Lung (tissue), 12 donors: ENCODE measurements around the gene MUSK. TPM values are rescaled to one million over a fixed set of nuclear protein-coding genes. Genes with fewer than 3 reads are reported as not detected.
A peak's percentile ranks its signal among the peaks of the same experiment; 100 is the strongest.

Source experiments
- ATAC-seq: fragments of 200-7000 bp; cut with Tn5 transposase; one replicate; pipeline ENCODE4 v1.9.1; 2020; ENCODE audit warnings: moderate number of reproducible peaks; ENCODE audit not compliant: insufficient read depth, low FRiP score
- DNase-seq, 3 donors: peaks; one replicate each; pipeline ENCODE4 v3.0.0-alpha.2; 2013 to 2017
- H3K27ac ChIP-seq, 2 donors: one replicate each; pipeline ENCODE4 v1.5.1; 2013; ENCODE audit warnings: mild to moderate bottlenecking in 2 of 2, moderate library complexity in 2 of 2, control low read depth in 1 of 2, inconsistent platforms in 1 of 2, low read depth in 1 of 2, low read length in 1 of 2
- H3K27me3 ChIP-seq, 3 donors: one replicate each; pipeline ENCODE4 v1.5.1; 2013; ENCODE audit warnings: low read length in 2 of 3; ENCODE audit not compliant: control insufficient read depth in 3 of 3, insufficient read depth in 3 of 3
- H3K36me3 ChIP-seq, 4 donors: one replicate each; pipeline ENCODE4 v1.5.1; 2013; ENCODE audit warnings: low read length in 4 of 4, mild to moderate bottlenecking in 1 of 4, moderate library complexity in 1 of 4; ENCODE audit not compliant: control insufficient read depth in 4 of 4, insufficient read depth in 4 of 4
- H3K4me1 ChIP-seq, 5 donors: one replicate each; pipeline ENCODE4 v1.5.1; 2013; ENCODE audit warnings: low read length in 5 of 5, mild to moderate bottlenecking in 2 of 5, moderate library complexity in 1 of 5; ENCODE audit not compliant: control insufficient read depth in 5 of 5, insufficient read depth in 5 of 5
- H3K4me3 ChIP-seq: one replicate; pipeline ENCODE4 v1.5.1; 2013; ENCODE audit warnings: mild to moderate bottlenecking, control low read depth, moderate library complexity
- H3K9ac ChIP-seq, 2 donors: one replicate each; pipeline ENCODE4 v1.5.1; 2013; ENCODE audit warnings: low read length in 2 of 2, control low read depth in 1 of 2; ENCODE audit not compliant: insufficient read depth in 1 of 2
- H3K9me3 ChIP-seq, 4 donors: one replicate each; pipeline ENCODE4 v1.5.1; 2013; ENCODE audit warnings: low read length in 3 of 4, mild to moderate bottlenecking in 1 of 4, moderate library complexity in 1 of 4; ENCODE audit not compliant: control insufficient read depth in 4 of 4, insufficient read depth in 3 of 4
- CTCF ChIP-seq: IDR thresholded peaks from 2 replicates; pipeline ENCODE4 v1.5.1; 2012; ENCODE audit warnings: mild to moderate bottlenecking; ENCODE audit errors: control extremely low read depth, extremely low read depth
- WGBS, 2 donors: extraction: QIAGEN DNeasy Blood & Tissue Kit; methylation state at CpG; one replicate each; pipeline ENCODE4 v1.1.7; 2013; 5-methylcytosine and 5-hydroxymethylcytosine counted together
- polyA plus RNA-seq, 2 donors: library from polyadenylated mRNA; stranded (reverse); fragments of 200-250 nt; gene quantifications; one replicate each; pipeline ENCODE4 v1.2.1, GENCODE V29; 2013
- total RNA-seq, 2 donors: library from RNA; depleted of rRNA in 1 of 2; stranded (reverse); fragments of >200 nt in 1 of 2; gene quantifications; one replicate each; pipeline ENCODE4 v1.2.1, GENCODE V29; 2014 to 2021
- donor health status: control.
- donor health status: control.
- donor health status: Bipolar disorder and iron deficiency.
- donor health status: healthy.
- donor health status: DM: yes; HTN: yes; CAD: no.

The MUSK gene
- total and polyA plus RNA-seq, 4 donors = 0.14 to 2.8 (median 0.43) TPM

DNA sequence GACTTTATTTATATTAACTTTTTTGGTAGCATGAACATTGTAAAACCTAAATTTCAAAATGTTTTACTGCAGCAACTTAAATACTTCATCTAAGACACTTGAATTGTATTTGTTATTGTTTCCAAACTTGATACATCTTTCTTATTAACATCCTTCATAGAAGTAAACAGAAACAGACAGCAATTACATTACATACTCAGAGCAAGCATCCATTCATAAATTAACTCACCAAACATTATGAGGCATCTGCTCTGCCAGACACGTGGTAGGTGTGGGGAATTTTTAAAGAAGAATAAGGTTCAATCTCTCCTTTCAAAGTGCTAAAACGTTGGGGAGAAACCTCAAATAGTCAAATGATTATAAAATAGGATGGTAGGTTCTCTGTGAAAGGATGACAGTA lies 130.8 kb downstream of the MUSK start:
- peaks cover 0 to 4% (median 0%) of the 10 kb centered on the region in 5 donors for H3K4me1 ChIP-seq
- peaks cover 0 to 2% (median 0%) of the 10 kb centered on the region in 4 donors for H3K9me3 ChIP-seq
- no peaks in the 10 kb centered on the region for H3K36me3 ChIP-seq
- no peak for DNase-seq
- ATAC-seq = no peak
- no peak overlapping the region for H3K9ac ChIP-seq
- no peak overlapping the region for H3K4me3 ChIP-seq
- WGBS, 2 donors = 46 to 60% methylated on average over 2 of the region's 2 CpGs
- H3K27me3 ChIP-seq = no peaks in the 10 kb centered on the region
- no peak overlapping the region for H3K27ac ChIP-seq
- no peak for TF ChIP-seq CTCF

DNA sequence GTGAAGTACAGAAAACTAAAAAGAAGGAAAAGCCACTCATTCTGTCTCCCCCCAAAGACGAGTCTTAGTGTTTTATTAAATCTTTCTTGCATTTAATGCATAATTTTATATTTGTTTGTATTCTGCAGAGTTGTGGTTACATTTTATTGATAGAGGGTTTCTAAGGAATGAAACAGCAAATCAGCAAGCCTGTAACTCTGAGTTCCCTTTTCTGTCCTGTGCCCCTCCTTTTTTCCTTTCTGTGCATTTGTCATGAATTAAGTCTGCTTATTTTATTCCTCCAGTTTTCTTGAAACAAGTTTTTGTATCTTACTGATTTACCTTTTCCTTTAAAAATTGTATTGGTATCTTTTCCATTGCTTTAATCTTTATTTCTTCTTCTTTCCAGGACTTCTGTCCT lies 132.8 kb downstream of the MUSK start:
- no peaks in the 10 kb centered on the region for H3K36me3 ChIP-seq
- no peaks in the 10 kb centered on the region for H3K27me3 ChIP-seq
- no peak for ATAC-seq
- H3K9me3 ChIP-seq = peaks cover 0 to 2% (median 0%) of the 10 kb centered on the region in 4 donors
- H3K27ac ChIP-seq = no peak overlapping the region
- DNase-seq = no peak
- TF ChIP-seq CTCF = no peak
- H3K4me1 ChIP-seq = peaks cover 0 to 4% (median 0%) of the 10 kb centered on the region in 5 donors
- H3K9ac ChIP-seq = no peak overlapping the region
- 42 to 48% methylated on average over 1 of the region's 1 CpG for WGBS, 2 donors
- no peak overlapping the region for H3K4me3 ChIP-seq

DNA sequence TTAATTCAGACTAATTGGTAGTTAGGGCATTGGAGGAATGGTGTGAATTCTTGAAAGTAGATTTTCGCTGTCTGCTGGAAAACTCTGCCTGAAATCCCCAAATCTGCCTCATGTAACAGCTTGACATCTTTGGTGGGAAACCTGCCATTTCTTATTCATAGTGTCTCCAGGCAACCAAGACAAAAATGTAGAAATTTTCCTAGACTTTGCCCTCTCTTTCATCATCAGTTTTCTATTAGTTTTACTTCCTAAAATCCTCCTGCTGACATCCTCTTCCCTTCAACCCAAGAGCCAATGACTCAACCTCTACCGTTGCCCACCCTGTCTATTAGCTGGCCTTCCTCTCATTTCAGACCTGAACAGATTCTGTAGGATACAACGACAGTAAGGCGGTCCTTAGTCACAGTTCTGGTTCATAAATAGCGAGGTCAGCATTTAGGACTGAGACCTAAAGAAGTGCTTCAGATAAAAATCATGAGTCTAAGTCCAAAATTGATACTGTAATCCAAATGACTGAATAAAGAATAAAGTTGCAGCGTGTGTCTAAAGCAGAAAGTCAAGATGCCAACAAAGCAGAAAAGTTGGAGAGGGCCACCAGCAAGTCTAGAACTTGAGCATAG lies 133.9 kb downstream of the MUSK start:
- TF ChIP-seq CTCF = no peak
- no peak overlapping the region for H3K4me3 ChIP-seq
- H3K27me3 ChIP-seq = no peaks in the 10 kb centered on the region
- no peak overlapping the region for H3K9ac ChIP-seq
- ATAC-seq (peak; percentile 38), DNase-seq (peak in 2 of 3 donors; percentile 42 to 61)
- H3K36me3 ChIP-seq = no peaks in the 10 kb centered on the region
- H3K27ac ChIP-seq = no peak overlapping the region
- WGBS, 2 donors = 68 to 70% methylated on average over 6 of the region's 6 CpGs
- H3K4me1 ChIP-seq = peaks cover 0 to 4% (median 0%) of the 10 kb centered on the region in 5 donors
- H3K9me3 ChIP-seq = peaks cover 0 to 2% (median 0%) of the 10 kb centered on the region in 4 donors
